HepG2 (cell line): ENCODE results near the gene RDH16. TPM values are rescaled to one million over a fixed set of nuclear protein-coding genes. Genes with fewer than 3 reads are reported as not detected.
A peak's percentile ranks its signal among the peaks of the same experiment; 100 is the strongest.

Experiments
- AGO1 ChIP-seq: fragments of 200-400 bp; formaldehyde crosslinking; IDR thresholded peaks from 2 replicates; pipeline ENCODE4 v1.6.1; 2017; ENCODE audit warnings: mild to moderate bottlenecking, low read depth, low read length, moderate library complexity; ENCODE audit not compliant: poor library complexity, severe bottlenecking
- CBX1 ChIP-seq: IDR thresholded peaks from one replicate; pipeline ENCODE4 v1.6.1; 2016; ENCODE audit warnings: antibody characterized with exemption, low read depth
- CEBPB ChIP-seq: IDR thresholded peaks from 2 replicates; pipeline ENCODE4 v1.6.1; 2011; ENCODE audit warnings: low read depth, low read length, improper control_type of control experiment, borderline replicate concordance
- KLF13 ChIP-seq: sonication (generic); formaldehyde crosslinking; IDR thresholded peaks from 2 replicates; pipeline ENCODE4 v1.4.0; 2020; ENCODE audit warnings: mild to moderate bottlenecking, missing genetic modification reagents
- KLF9 ChIP-seq: IDR thresholded peaks from 2 replicates; pipeline ENCODE4 v1.6.1; 2016; ENCODE audit warnings: low read depth
- MAFK ChIP-seq, 2 experiments: IDR thresholded peaks in 1 of 2; conservative IDR thresholded peaks in 1 of 2; 2 replicates each; pipeline ENCODE4 v1.6.1; 2011; ENCODE audit warnings: improper control_type of control experiment in 2 of 2, low read length in 2 of 2
- MATR3 ChIP-seq: sonication (generic); formaldehyde crosslinking; IDR thresholded peaks from 2 replicates; pipeline ENCODE4 v1.4.0; 2020; ENCODE audit warnings: missing genetic modification reagents
- MAZ ChIP-seq, 2 experiments: sonication (generic) in 1 of 2; formaldehyde crosslinking in 1 of 2; IDR thresholded peaks; 2 replicates each; pipeline versions ENCODE4 v1.5.0 to v1.6.1; 2012 to 2020; ENCODE audit warnings: low read depth in 2 of 2, mild to moderate bottlenecking in 2 of 2, borderline replicate concordance in 1 of 2, improper control_type of control experiment in 1 of 2, low read length in 1 of 2, missing genetic modification reagents in 1 of 2, moderate library complexity in 1 of 2
- MEIS1 ChIP-seq: sonication (generic); formaldehyde crosslinking; IDR thresholded peaks from 2 replicates; pipeline ENCODE4 v1.9.0; 2021; ENCODE audit warnings: mild to moderate bottlenecking, missing genetic modification reagents, moderate library complexity, borderline replicate concordance
- NR2F1 ChIP-seq, 2 experiments: fragments of 450-650 bp in 1 of 2; formaldehyde crosslinking in 1 of 2; IDR thresholded peaks; 2 replicates each; pipeline versions ENCODE4 v1.5.0 to v1.6.1; 2016 to 2020; ENCODE audit warnings: mild to moderate bottlenecking in 1 of 2, missing compliant biosample characterization in 1 of 2, missing genetic modification reagents in 1 of 2, moderate library complexity in 1 of 2
- SMARCE1 ChIP-seq: fragments of 450-650 bp; IDR thresholded peaks from 2 replicates; pipeline ENCODE4 v1.6.1; 2017; ENCODE audit warnings: borderline replicate concordance
- THAP11 ChIP-seq: IDR thresholded peaks from 2 replicates; pipeline ENCODE4 v1.6.1; 2016; ENCODE audit warnings: missing biosample characterization, missing genetic modification reagents
- ZNF17 ChIP-seq: sonication (generic); formaldehyde crosslinking; IDR thresholded peaks from 2 replicates; pipeline ENCODE4 v1.5.0; 2020; ENCODE audit warnings: mild to moderate bottlenecking, missing genetic modification reagents
- ZNF225 ChIP-seq: sonication (generic); formaldehyde crosslinking; IDR thresholded peaks from 2 replicates; pipeline ENCODE4 v1.4.0; 2020; ENCODE audit warnings: mild to moderate bottlenecking, missing genetic modification reagents
- ZNF232 ChIP-seq: sonication (generic); formaldehyde crosslinking; IDR thresholded peaks from 2 replicates; pipeline ENCODE4 v1.4.0; 2020; ENCODE audit warnings: missing genetic modification reagents, borderline replicate concordance
- ZNF547 ChIP-seq: sonication (generic); formaldehyde crosslinking; IDR thresholded peaks from 2 replicates; pipeline ENCODE4 v1.5.1; 2020; ENCODE audit warnings: mild to moderate bottlenecking, missing genetic modification reagents
- ZNF619 ChIP-seq: sonication (generic); formaldehyde crosslinking; IDR thresholded peaks from 2 replicates; pipeline ENCODE4 v1.4.0; 2020; ENCODE audit warnings: mild to moderate bottlenecking, missing genetic modification reagents
- polyA plus RNA-seq, 8 experiments: library from polyadenylated mRNA; depleted of rRNA in 3 of 8; stranded (reverse) in 7 of 8; unstranded in 1 of 8; fragments of >200 nt; fragmentation: Illumina TruSeq in 4 of 8; extraction: Trizol in 4 of 8; gene quantifications; 2 replicates each; pipeline versions ENCODE4 v1.2.1 to v1.2.3, GENCODE V29; 2011 to 2016; ENCODE audit warnings: low read depth in 4 of 8, missing spikeins in 1 of 8, mixed read lengths in 1 of 8; ENCODE audit not compliant: insufficient read depth in 1 of 8
- total RNA-seq, 5 experiments: library from RNA; depleted of rRNA; stranded (reverse); fragments of >200 nt; fragmentation: Illumina TruSeq; extraction: Trizol; gene quantifications; 2 replicates each; pipeline ENCODE4 v1.2.3, GENCODE V29; 2016; ENCODE audit warnings: low read depth in 1 of 5
- TF ChIP-seq, protein P1 (sequence below): sonication (generic); formaldehyde crosslinking; IDR thresholded peaks from 2 replicates; pipeline ENCODE4 v1.4.0; 2020; ENCODE audit warnings: missing genetic modification reagents, borderline replicate concordance
- TF ChIP-seq, protein P2 (sequence below): sonication (generic); formaldehyde crosslinking; conservative IDR thresholded peaks from 2 replicates; pipeline ENCODE4 v1.8.0; 2022; ENCODE audit warnings: low read depth, missing genetic modification reagents
- TF ChIP-seq, protein P3 (sequence below): sonication (generic); formaldehyde crosslinking; IDR thresholded peaks from 2 replicates; pipeline ENCODE4 v1.5.1; 2020; ENCODE audit warnings: missing genetic modification reagents, mild to moderate bottlenecking, borderline replicate concordance
- TF ChIP-seq, protein P4 (sequence below): sonication (generic); formaldehyde crosslinking; IDR thresholded peaks from 2 replicates; pipeline ENCODE4 v1.8.1; 2023; ENCODE audit warnings: mild to moderate bottlenecking, missing genetic modification reagents, borderline replicate concordance

RDH16 gene
- total and polyA plus RNA-seq, 2 of the 13 experiments (the other 11 are each of a cell fraction or from before 2014, with no cell fraction given) = 0.05 to 0.13 TPM

DNA sequence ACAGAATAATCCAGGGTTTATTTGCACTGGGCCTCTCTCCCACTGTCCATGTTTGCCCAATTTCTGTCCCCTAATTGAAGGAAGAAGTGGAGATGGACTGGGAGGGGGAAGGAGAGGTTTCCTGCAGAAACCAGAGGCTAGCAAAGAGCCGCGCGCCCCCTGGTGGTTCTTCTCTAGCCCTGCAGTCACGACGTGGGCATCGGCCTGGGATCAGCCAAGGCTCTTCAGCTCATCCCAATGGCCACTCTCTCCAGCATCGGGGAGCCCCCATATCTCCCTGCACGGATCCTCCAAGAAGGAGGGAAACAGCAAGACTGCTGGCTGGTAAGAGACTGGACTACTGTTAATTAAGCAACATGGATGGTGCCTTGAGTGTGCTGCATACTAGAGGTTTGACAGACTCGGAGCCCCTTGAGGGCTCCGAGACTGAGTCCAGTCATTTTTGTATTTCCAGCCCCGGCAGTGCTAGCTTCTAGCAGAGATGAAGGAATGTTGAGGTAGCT is 30.2 kb upstream of the RDH16 start (continued):
- TF ChIP-seq ZNF232 (CRISPR knock-in tag) = no peak
- no peak for TF ChIP-seq ZNF17
- TF ChIP-seq SMARCE1 = no peak
- TF ChIP-seq MAZ (IDR thresholded peaks at IDR 0.05; ENCODE audit: borderline replicate concordance, low read depth, low read length) = no peak
- TF ChIP-seq MAZ (CRISPR knock-in tag; IDR thresholded peaks at IDR 0.05; ENCODE audit: low read depth) = 0 out of 2 replicates have a peak, but pooled peaks have one; percentile 25
- TF ChIP-seq ZNF547 (CRISPR knock-in tag) = no peak
- TF ChIP-seq ZNF225 (CRISPR knock-in tag) = no peak
- no peak for TF ChIP-seq MAFK (conservative IDR thresholded peaks at IDR 0.05 in 1 of 2, IDR thresholded peaks at IDR 0.05 in 1 of 2; ENCODE audit: low read length in 2 of 2)
- TF ChIP-seq KLF9 (CRISPR knock-in tag) = no peak
- TF ChIP-seq, protein P1, sequence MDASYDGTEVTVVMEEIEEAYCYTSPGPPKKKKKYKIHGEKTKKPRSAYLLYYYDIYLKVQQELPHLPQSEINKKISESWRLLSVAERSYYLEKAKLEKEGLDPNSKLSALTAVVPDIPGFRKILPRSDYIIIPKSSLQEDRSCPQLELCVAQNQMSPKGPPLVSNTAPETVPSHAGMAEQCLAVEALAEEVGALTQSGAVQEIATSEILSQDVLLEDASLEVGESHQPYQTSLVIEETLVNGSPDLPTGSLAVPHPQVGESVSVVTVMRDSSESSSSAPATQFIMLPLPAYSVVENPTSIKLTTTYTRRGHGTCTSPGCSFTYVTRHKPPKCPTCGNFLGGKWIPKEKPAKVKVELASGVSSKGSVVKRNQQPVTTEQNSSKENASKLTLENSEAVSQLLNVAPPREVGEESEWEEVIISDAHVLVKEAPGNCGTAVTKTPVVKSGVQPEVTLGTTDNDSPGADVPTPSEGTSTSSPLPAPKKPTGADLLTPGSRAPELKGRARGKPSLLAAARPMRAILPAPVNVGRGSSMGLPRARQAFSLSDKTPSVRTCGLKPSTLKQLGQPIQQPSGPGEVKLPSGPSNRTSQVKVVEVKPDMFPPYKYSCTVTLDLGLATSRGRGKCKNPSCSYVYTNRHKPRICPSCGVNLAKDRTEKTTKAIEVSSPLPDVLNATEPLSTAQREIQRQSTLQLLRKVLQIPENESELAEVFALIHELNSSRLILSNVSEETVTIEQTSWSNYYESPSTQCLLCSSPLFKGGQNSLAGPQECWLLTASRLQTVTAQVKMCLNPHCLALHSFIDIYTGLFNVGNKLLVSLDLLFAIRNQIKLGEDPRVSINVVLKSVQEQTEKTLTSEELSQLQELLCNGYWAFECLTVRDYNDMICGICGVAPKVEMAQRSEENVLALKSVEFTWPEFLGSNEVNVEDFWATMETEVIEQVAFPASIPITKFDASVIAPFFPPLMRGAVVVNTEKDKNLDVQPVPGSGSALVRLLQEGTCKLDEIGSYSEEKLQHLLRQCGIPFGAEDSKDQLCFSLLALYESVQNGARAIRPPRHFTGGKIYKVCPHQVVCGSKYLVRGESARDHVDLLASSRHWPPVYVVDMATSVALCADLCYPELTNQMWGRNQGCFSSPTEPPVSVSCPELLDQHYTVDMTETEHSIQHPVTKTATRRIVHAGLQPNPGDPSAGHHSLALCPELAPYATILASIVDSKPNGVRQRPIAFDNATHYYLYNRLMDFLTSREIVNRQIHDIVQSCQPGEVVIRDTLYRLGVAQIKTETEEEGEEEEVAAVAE (CRISPR knock-in tag) = no peak
- TF ChIP-seq, protein P2, sequence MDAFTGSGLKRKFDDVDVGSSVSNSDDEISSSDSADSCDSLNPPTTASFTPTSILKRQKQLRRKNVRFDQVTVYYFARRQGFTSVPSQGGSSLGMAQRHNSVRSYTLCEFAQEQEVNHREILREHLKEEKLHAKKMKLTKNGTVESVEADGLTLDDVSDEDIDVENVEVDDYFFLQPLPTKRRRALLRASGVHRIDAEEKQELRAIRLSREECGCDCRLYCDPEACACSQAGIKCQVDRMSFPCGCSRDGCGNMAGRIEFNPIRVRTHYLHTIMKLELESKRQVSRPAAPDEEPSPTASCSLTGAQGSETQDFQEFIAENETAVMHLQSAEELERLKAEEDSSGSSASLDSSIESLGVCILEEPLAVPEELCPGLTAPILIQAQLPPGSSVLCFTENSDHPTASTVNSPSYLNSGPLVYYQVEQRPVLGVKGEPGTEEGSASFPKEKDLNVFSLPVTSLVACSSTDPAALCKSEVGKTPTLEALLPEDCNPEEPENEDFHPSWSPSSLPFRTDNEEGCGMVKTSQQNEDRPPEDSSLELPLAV (CRISPR knock-in tag) = no peak
- TF ChIP-seq MATR3 (CRISPR knock-in tag) = no peak
- TF ChIP-seq, protein P3, sequence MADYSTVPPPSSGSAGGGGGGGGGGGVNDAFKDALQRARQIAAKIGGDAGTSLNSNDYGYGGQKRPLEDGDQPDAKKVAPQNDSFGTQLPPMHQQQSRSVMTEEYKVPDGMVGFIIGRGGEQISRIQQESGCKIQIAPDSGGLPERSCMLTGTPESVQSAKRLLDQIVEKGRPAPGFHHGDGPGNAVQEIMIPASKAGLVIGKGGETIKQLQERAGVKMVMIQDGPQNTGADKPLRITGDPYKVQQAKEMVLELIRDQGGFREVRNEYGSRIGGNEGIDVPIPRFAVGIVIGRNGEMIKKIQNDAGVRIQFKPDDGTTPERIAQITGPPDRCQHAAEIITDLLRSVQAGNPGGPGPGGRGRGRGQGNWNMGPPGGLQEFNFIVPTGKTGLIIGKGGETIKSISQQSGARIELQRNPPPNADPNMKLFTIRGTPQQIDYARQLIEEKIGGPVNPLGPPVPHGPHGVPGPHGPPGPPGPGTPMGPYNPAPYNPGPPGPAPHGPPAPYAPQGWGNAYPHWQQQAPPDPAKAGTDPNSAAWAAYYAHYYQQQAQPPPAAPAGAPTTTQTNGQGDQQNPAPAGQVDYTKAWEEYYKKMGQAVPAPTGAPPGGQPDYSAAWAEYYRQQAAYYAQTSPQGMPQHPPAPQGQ = no peak
- TF ChIP-seq CBX1 = no peak
- TF ChIP-seq THAP11 = 0 out of 2 replicates have a peak, but pooled peaks have one; percentile 30
- TF ChIP-seq, protein P4, sequence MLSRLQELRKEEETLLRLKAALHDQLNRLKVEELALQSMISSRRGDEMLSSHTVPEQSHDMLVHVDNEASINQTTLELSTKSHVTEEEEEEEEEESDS (CRISPR knock-in tag) = no peak
- no peak for TF ChIP-seq AGO1
- no peak for TF ChIP-seq KLF13 (CRISPR knock-in tag)
- no peak for TF ChIP-seq NR2F1 (CRISPR knock-in tag; IDR thresholded peaks at IDR 0.05)
- no peak for TF ChIP-seq CEBPB
- TF ChIP-seq ZNF619 (CRISPR knock-in tag) = no peak
- TF ChIP-seq MEIS1 (CRISPR knock-in tag) = no peak
